ENCODE measurements around the gene UNC5CL.

UNC5CL gene

GRCh38 chr6:41062056-41062455 is 23.0 kb upstream of the UNC5CL start:
- no peak for DNase-seq (ENCODE audit: low spot score)

GRCh38 chr6:41061196-41061726 is 22.2 kb upstream of the UNC5CL start:
- DNase-seq (ENCODE audit: low spot score) = no peak

DNA sequence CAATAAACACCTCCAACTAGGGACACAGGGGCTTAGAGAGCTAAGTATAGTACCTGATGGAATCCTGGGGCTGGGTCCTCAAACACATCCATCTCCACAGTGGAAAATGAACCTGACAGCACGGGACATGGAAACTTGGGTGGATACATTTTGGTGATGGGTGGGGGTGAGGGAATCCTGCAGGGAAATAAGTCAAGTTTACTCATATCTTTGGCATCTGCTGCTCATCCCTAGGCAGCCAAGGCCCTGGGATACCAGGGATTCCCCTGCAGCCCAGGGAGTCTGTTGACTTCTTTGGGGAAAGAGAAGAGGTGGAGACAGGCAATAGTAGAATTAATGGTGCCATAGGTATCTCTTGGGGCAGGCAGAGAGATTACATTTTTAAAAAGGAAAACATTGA is 20.5 kb upstream of the UNC5CL start:
- DNase-seq (ENCODE audit: low spot score) = no peak

DNA sequence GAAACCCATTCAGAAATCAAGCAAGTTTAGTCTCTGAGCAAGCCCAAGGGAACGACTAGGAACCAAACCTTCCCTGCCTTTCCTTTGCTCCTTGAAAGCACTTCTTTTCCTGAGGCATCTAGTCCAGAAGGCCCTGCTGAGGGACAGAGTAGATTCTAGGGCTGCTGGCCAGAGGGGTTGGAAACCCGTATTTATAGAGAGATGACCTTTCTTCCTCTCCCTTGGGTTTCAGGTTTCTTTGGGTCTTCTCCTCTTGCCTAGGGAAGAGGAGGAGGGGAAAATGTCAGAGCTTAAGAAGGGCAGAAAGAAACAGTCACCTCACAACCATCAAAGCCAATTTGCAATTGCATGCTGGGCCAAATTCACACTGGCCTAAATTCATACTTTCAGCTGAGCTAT is 19.8 kb upstream of the UNC5CL start:
- no peak for DNase-seq (ENCODE audit: low spot score)

GRCh38 chr6:41056768-41057490 is 17.9 kb upstream of the UNC5CL start:
- no peak for DNase-seq (ENCODE audit: low spot score)

- no peak for DNase-seq (ENCODE audit: low spot score)
These were observed 16.1 kb upstream of the UNC5CL start for GRCh38 chr6:41055149-41055548.

DNA sequence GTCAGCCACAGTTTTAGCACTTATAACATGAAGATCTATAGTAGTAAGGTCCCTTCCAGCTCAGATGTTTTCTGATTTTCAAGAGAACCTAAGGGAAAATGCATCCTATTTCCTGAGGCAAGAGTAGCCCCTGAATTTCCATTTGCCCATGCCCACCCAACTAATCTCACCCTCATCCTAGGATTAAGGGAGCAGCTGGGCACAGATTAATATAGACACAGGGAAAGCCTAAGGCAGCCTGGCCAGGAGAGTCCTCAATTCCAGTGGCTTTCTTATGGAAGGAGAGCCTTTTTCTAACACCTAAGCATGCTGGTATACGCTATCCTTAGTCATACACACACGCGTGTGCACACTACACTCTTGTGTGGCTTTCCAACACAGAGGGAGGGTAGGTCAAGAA is 15.5 kb upstream of the UNC5CL start:
- DNase-seq (ENCODE audit: low spot score) = no peak

DNA sequence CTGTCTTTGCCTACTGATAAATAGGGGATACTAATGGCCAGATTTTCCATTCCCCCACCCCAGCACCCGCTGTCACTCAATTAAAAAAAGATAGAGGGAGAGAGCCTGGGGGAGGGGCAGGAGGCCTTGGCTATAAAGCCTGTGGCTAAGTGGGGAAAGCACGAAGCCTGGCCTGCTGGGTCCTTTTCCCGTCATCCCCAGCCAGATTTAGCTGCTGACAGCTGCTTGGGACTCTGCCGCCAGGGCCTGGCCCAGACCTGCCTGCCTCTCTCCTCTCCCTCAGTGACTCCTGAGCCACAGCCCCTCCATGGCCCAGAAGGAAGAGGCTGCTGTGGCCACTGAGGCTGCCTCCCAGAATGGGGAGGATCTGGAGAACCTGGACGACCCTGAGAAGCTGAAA is 14.0 kb upstream of the UNC5CL start, which contains the start of gene APOBEC2:
Gene APOBEC2, plus strand, starts transcription at position 162 of the 400 bp plus-strand sequence. Its CDS starts 146 bp downstream, at position 308.
- DNase-seq (ENCODE audit: low spot score) = no peak

DNA sequence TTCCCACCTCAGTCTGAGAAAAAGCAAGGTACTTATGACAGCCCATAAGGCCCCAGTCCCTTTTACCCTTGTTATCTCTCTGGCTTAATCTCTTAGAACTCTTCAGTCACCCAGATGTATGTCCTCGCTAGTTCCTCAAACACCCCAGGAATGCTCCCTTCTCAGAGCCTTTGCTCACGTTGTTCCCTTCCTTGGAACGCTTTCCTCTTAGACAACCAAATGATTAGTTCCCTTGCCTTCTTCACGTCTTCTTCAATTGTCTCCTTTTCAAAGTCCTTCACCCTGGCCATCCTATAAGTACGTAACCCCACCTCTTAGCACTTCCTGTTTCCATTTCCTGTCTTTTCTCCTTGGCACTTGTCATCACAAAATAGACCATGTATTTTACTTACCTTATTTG is 12.9 kb upstream of the UNC5CL start:
- DNase-seq (ENCODE audit: low spot score) = no peak

- no peak for DNase-seq (ENCODE audit: low spot score)
These were observed 11.5 kb upstream of the UNC5CL start for GRCh38 chr6:41050536-41050935.

DNA sequence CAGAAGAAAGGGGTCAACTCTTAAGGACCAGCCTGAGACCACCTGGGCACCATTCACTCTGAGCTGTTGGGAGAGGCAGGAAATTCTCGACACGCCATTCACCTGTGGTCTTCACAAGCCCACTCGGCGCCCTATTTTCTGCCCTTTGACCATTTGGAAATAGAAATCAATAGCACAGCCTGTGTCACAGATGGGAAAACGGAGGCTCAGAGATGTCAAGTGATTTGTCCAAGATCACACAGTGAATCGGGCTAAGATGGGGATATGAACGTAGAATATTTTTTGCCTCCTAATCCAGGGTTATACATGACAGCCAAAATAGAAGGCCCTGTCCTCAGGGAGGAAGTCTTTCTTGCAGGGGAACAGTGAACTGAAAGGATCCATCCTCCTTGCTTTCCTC is 10.9 kb upstream of the UNC5CL start:
- no peak for DNase-seq (ENCODE audit: low spot score)

DNA sequence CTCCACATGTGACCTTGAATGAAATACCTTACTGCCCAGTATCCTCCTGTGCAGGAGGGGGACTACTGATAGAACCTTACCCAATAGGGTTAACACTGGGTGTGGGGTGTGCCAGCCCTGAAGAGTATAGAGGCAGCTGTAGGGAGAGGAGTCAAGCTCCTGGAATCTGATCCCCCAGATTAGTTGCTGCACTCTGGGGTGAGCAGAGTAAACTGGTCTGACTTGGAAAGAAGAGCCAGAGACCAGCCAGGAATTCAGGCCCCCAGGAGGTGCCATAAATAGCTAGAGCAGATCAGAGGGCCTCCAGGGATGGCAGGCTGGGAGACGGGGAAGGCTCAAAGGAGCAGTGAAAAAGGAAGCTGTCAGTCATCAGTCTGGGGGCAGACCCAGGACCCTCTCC is 10.5 kb upstream of the UNC5CL start:
- no peak for DNase-seq (ENCODE audit: low spot score)

DNA sequence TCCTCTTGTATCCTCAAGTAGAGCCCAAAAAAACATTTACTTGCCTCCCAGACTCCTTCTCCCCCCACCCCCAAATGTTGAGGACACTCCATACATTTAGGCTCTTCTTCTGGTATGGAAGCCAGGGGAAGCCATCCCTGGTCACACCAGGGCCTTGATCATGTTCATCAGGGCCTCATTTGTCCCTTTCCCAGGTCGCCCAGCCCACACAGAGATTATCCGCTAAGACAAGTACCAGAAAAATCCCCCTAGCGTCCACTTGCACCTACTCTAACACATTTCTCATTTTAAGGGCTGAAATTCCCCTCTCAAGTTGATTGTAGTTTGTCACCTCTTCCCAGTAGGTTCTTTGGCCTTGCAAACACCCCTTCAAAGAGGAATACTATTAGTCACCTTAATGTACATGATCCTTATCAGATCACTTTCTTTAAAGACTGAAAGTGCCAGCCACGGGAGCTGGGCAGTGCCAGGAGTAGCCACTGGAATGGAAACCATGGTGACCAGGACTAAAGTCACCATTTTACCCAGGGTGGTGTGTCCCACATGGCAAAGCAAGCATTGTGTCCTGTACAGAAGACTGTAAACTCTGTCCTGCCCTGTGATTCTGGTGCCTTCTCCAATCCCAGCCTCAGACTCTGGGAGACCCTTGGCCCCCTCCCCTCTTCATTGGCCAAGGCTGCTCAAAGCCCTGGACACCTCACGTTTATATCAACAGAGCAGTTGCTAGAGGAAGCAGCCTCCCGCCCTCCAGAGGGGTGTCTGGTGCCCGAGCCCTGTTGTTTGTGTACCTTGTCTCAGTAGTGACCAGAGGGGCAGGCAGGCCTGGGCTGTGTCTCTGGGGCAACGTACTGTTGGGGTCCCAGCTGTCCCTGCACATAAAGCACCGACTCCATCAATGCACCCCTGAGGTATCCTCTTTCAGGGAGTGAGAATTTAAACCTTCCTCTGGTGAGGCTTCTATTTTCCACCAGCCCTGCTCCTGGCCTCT is 9.0 kb upstream of the UNC5CL start:
- no peak for DNase-seq (ENCODE audit: low spot score)

- no peak for DNase-seq (ENCODE audit: low spot score)
These were observed 8.3 kb upstream of the UNC5CL start for GRCh38 chr6:41047306-41047705.

- DNase-seq (ENCODE audit: low spot score) = no peak
These were observed 7.1 kb upstream of the UNC5CL start for GRCh38 chr6:41046084-41046483.

GRCh38 chr6:41045664-41046063 is 6.6 kb upstream of the UNC5CL start:
- DNase-seq (ENCODE audit: low spot score) = no peak

- no peak for DNase-seq (ENCODE audit: low spot score)
These were observed 4.1 kb upstream of the UNC5CL start for GRCh38 chr6:41043151-41043550.

DNA sequence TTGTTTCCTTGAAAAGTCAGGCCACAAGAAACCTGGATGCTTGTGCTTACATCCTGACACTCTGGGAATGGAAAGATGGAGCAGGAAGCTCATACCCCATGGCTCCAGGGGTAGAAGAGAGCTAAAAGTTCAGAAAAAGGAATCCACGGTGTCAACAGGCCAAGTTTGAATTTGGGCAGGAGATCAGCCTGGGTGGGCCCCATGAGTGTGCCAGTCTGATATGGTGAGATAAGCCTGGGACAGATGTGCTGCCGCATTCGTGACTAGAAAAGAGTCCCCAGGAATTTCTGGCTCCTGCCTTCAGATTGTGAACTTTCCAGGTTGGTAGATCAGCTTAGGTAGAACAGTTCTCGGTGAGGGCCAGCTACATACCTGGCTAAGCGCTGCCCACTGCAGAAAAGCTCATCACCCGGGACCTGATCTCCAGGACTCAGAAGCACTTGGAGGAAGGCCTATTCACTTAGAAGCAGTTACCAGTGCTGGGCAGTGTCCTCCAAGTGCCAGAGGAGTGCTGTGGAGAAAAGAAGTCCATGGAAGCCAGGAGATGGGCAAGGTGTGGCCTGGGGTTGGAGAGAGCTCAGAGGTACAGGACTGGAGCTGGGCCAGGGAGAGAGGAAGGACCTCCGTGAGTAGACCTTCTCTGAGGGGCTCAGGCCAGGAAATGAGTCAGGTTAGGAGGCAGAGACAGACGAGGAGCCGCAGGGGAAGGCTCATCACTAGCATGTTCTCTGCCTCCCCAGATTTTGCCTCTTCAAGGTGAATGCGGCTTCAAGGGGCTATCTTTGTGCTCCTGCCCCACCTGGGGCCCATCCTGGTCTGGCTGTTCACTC is 3.4 kb upstream of the UNC5CL start, which contains the start of gene TSPO2:
Gene TSPO2, plus strand, starts transcription at position 242 of the 830 bp plus-strand sequence. Its CDS starts 519 bp downstream, at position 761.
- no peak for DNase-seq (ENCODE audit: low spot score)

DNA sequence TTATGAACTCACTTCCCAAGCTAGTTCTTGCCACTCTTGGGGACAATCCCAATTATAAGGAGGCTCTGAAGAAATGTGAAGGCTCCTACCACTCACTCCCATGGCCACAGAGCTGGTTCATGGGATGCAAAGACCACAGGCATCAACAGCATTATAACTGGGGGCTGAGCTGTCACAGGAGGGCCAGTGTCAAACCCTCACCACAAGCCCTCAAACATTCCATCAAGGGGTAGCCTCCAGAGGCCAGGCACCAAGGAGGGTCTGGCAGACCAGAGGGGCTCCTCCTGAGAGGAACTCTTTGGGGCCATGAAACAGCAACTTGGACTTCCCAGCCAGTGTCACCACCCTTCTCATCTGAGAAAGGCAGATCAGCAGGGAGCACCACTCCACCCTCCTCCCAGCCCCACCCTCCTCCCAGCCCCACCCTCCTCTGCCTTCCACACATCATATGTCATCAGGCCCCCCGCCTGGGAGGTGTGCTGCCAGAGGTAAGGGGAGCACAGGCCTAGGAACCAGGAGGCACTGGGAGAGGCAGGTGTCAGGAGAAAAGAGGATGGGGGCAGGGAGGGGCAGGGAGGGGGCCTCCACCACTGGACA is 2.0 kb upstream of the UNC5CL start:
- no peak for DNase-seq (ENCODE audit: low spot score)

DNA sequence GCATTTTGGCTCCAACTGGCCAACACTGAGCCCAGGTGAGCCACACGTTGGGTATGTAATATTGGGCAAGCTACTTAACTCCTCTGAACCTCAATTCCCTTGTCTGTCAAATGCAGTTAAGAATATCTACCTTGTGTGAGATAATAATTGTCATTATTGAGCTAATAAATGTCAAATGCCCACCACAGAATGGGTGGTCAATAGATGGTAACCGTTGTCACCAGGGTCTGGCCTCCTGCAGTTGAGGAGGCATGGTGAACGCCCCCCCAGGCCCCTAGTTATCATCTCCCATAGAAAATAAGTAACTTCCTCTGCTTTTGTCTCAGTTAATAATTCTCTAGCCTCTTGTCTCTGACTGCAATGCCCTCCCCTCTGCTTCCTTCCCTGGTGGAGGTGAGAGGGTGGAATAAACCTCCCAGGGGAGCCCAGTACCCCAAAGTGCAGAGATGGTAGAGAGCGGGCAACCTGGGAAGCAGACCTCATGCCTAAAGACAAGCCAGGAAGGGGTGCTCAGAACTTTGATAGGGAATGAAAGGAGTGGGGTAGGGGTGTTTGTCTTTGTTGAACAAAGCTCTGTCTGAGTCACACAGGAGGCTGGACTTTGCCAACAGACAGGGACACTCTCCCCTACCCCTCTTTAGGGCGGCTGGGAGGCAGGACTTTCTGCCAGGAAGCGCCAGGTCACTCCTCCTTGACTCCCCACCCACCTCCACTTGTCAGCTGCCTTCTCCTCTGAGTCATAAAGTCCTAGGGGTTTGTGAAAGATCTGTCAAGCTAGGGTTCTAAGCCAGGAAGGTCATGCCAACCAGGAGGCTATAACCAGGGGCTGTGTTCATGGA is 1.3 kb upstream of the UNC5CL start:
- no peak for DNase-seq (ENCODE audit: low spot score)
